Measurements from ENCODE around the gene PDZD2.
A peak's percentile ranks its signal among the peaks of the same experiment; 100 is the strongest.

Gene PDZD2

GRCh38 chr5:31832966-31833365, 194.0 kb downstream of the PDZD2 start:
- DNase-seq: no peak

GRCh38 chr5:31833710-31834109, 194.8 kb downstream of the PDZD2 start:
- no peak for DNase-seq

- DNase-seq: no peak
Observed at GRCh38 chr5:31844622-31845345, 205.9 kb downstream of the PDZD2 start.

- DNase-seq: no peak
Observed at GRCh38 chr5:31845361-31845760, 206.4 kb downstream of the PDZD2 start.

- DNase-seq: no peak
Observed at GRCh38 chr5:31846934-31847333, 208.0 kb downstream of the PDZD2 start.

- no peak for DNase-seq
Observed at GRCh38 chr5:31847354-31847753, 208.4 kb downstream of the PDZD2 start.

- no peak for DNase-seq
Observed at GRCh38 chr5:31850981-31851689, 212.2 kb downstream of the PDZD2 start.

GRCh38 chr5:31853398-31854135, 214.6 kb downstream of the PDZD2 start:
- DNase-seq: no peak

- no peak for DNase-seq
Observed at GRCh38 chr5:31854181-31855133, 215.5 kb downstream of the PDZD2 start.

- DNase-seq: peak in 1 of 2 donors; percentile 26
Observed at GRCh38 chr5:31855134-31856040, 216.5 kb downstream of the PDZD2 start.

GRCh38 chr5:31859096-31859495, 220.2 kb downstream of the PDZD2 start:
- DNase-seq: no peak

GRCh38 chr5:31860278-31860677, 221.3 kb downstream of the PDZD2 start:
- no peak for DNase-seq

GRCh38 chr5:31860726-31861433, 221.9 kb downstream of the PDZD2 start:
- DNase-seq: no peak

GRCh38 chr5:31861601-31862000, 222.7 kb downstream of the PDZD2 start:
- no peak for DNase-seq

GRCh38 chr5:31863991-31864411, 225.1 kb downstream of the PDZD2 start:
- no peak for DNase-seq

- DNase-seq: no peak
Observed at GRCh38 chr5:31866166-31866565, 227.2 kb downstream of the PDZD2 start.

- DNase-seq: no peak
Observed at GRCh38 chr5:31867219-31867618, 228.3 kb downstream of the PDZD2 start.

GRCh38 chr5:31880449-31880848, 241.5 kb downstream of the PDZD2 start:
- DNase-seq: no peak

GRCh38 chr5:31884896-31885295, 246.0 kb downstream of the PDZD2 start:
- no peak for DNase-seq

GRCh38 chr5:31886206-31886605, 247.3 kb downstream of the PDZD2 start:
- DNase-seq: no peak

GRCh38 chr5:31887556-31887955, 248.6 kb downstream of the PDZD2 start:
- DNase-seq: no peak
